ENCODE measurements around the gene TNNC2. TPM values are rescaled to one million over a fixed set of nuclear protein-coding genes. Genes with fewer than 3 reads are reported as not detected.

The TNNC2 gene
- total and polyA plus RNA-seq, 2 of the 13 experiments (the other 11 are each of a cell fraction or from before 2014, with no cell fraction given) = 1.8 to 4.7 TPM

- TF ChIP-seq KDM3A (CRISPR knock-in tag; IDR thresholded peaks at IDR 0.05; ENCODE audit: low read depth) (no peak), TRIM22 (IDR thresholded peaks at IDR 0.05) (no peak), PCBP2 (optimal IDR thresholded peaks at IDR 0.05; ENCODE audit: low read depth, low read length, poor library complexity, severe bottlenecking) (peak; percentile 39), ASH2L (IDR thresholded peaks at IDR 0.05; ENCODE audit: insufficient read length, low read depth, low read length) (peak; percentile 25), FOXO4 (CRISPR knock-in tag; conservative IDR thresholded peaks at IDR 0.05) (0 out of 2 replicates have a peak, but pooled peaks have one; percentile 81), PAXIP1 (CRISPR knock-in tag; conservative IDR thresholded peaks at IDR 0.05) (no peak), ZNF749 (CRISPR knock-in tag; IDR thresholded peaks at IDR 0.05; ENCODE audit: borderline replicate concordance) (no peak), ZNF207 (IDR thresholded peaks at IDR 0.05; ENCODE audit: borderline replicate concordance) (no peak), XRCC5 (optimal IDR thresholded peaks at IDR 0.05; ENCODE audit: low read length) (no peak), KDM5A (IDR thresholded peaks at IDR 0.05; ENCODE audit: borderline replicate concordance, low read length) (peak; percentile 54; the same call in 1 of the 2 replicates), ATAD3A (CRISPR knock-in tag; IDR thresholded peaks at IDR 0.05) (no peak), SSRP1 (CRISPR knock-in tag; IDR thresholded peaks at IDR 0.05) (0 out of 2 replicates have a peak, but pooled peaks have one; percentile 36), ARID2 (CRISPR knock-in tag; IDR thresholded peaks at IDR 0.05; ENCODE audit: borderline replicate concordance) (0 out of 2 replicates have a peak, but pooled peaks have one; percentile 2), U2AF1 (optimal IDR thresholded peaks at IDR 0.05; ENCODE audit: low read depth, low read length) (peak; percentile 11)
Observed at GRCh38 chr20:45792317-45793118, 34.6 kb downstream of the TNNC2 start (continued).
